Activated CD8-positive, alpha-beta T cell treated with anti-CD3 and anti-CD28 coated beads for 36 hours (primary cell): Measurements from ENCODE around the gene TRPC5OS. TPM values are rescaled to one million over a fixed set of nuclear protein-coding genes. Genes with fewer than 3 reads are reported as not detected.

Source experiments
- ATAC-seq: fragments of 200-7000 bp; cut with Tn5 transposase; one replicate; pipeline ENCODE4 v1.10.0; 2021; ENCODE audit warnings: mild to moderate bottlenecking, moderate library complexity
- CTCF ChIA-PET: fragments of 350-600 bp; sonication (Branson Sonifier 250); formaldehyde crosslinking; loops from one replicate; lab custom pipeline; 2021; ENCODE audit warnings: antibody characterized with exemption; lab: Charles Lee
- POLR2A ChIA-PET: fragments of 350-600 bp; sonication (Branson Sonifier 250); formaldehyde crosslinking; loops from one replicate; lab custom pipeline; 2021; ENCODE audit warnings: antibody characterized with exemption; lab: Charles Lee
- DNase-seq: peaks from one replicate; pipeline ENCODE4 v3.0.0-alpha.2; 2020
- H3K27ac Mint-ChIP-seq: one replicate; pipeline ENCODE4 v1.8.0; 2021; ENCODE audit warnings: mild to moderate bottlenecking, mixed read lengths
- H3K27me3 Mint-ChIP-seq: one replicate; pipeline ENCODE4 v1.8.0; 2021; ENCODE audit warnings: mixed read lengths
- H3K36me3 Mint-ChIP-seq: one replicate; pipeline ENCODE4 v1.8.0; 2021; ENCODE audit warnings: low read depth, mixed read lengths
- H3K4me1 Mint-ChIP-seq: one replicate; pipeline ENCODE4 v1.8.0; 2021; ENCODE audit warnings: low read depth, mixed read lengths
- H3K4me3 Mint-ChIP-seq: one replicate; pipeline ENCODE4 v1.8.0; 2021; ENCODE audit warnings: mild to moderate bottlenecking, moderate library complexity, mixed read lengths
- H3K9me3 Mint-ChIP-seq: one replicate; pipeline ENCODE4 v1.8.0; 2021; ENCODE audit warnings: mixed read lengths
- intact Hi-C: fragments of 100-400 bp; cut with micrococcal nuclease; formaldehyde crosslinking; loops from one replicate; pipeline ENCODE4 v1.10.0; 2022
- total RNA-seq, 2 experiments: library from RNA; stranded (reverse); gene quantifications; one replicate each; pipeline ENCODE4 v1.2.3, GENCODE V29; 2021
- TF ChIP-seq, protein P1 (sequence below): fragments of 200-600 bp; IDR thresholded peaks from one replicate; pipeline ENCODE4 v1.8.0; 2022; ENCODE audit warnings: antibody characterized with exemption, mild to moderate bottlenecking

TRPC5OS gene
- total RNA-seq, 2 experiments from 2014 or later, result not detected

DNA sequence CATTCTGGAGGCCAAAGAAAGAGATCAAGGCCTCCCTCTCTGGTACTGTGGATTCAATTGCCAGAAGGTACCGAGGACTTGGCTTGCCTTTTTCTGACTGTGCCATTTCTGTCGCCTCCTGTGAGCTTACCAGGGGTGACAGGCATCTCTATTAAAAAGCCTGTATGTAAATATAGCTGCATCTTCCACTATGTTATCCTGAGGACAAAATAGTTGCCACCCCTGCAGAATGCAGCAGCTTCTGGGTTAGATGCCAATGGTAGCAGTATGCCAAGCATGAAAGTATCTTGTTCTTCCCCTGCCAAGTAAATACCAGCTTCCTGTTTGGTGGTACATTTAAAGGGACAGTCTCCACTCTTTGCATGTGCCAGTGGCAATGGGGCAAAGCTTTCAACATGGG lies 10.7 kb downstream of the TRPC5OS start:
- H3K9me3 Mint-ChIP-seq, result no peaks in the 10 kb centered on the region
- CTCF ChIA-PET, result no interaction called here

DNA sequence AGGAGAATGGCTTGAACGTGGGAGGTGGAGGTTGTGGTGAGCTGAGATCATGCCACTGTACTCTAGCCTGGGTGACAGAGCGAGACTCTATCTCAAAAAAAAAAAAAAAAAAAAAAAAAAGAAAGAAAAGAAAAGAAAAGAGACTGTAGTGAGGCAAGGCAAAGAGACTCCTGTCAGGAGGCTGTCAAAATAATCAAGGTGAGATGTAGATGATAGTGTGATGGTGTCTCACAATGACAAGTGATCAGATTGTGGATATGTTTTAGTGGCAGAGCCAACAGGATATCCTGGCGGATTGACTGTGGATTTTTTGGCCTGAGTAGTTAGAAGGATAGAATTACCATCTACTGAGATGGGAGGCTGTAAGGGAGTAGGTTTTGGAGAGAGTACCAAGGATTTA lies 12.6 kb downstream of the TRPC5OS start:
- TF ChIP-seq, protein P1, sequence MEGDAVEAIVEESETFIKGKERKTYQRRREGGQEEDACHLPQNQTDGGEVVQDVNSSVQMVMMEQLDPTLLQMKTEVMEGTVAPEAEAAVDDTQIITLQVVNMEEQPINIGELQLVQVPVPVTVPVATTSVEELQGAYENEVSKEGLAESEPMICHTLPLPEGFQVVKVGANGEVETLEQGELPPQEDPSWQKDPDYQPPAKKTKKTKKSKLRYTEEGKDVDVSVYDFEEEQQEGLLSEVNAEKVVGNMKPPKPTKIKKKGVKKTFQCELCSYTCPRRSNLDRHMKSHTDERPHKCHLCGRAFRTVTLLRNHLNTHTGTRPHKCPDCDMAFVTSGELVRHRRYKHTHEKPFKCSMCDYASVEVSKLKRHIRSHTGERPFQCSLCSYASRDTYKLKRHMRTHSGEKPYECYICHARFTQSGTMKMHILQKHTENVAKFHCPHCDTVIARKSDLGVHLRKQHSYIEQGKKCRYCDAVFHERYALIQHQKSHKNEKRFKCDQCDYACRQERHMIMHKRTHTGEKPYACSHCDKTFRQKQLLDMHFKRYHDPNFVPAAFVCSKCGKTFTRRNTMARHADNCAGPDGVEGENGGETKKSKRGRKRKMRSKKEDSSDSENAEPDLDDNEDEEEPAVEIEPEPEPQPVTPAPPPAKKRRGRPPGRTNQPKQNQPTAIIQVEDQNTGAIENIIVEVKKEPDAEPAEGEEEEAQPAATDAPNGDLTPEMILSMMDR, result no peak
- H3K4me1 Mint-ChIP-seq, result no peaks in the 10 kb centered on the region
- intact Hi-C loops, result no loop called here
- ATAC-seq, result no peak
- no peak overlapping the region for H3K4me3 Mint-ChIP-seq
- no peaks in the 10 kb centered on the region for H3K36me3 Mint-ChIP-seq
- ChIA-PET POLR2A (no interaction called here), CTCF (no interaction called here)
- H3K27ac Mint-ChIP-seq, result no peak overlapping the region
- H3K9me3 Mint-ChIP-seq, result no peaks in the 10 kb centered on the region
- H3K27me3 Mint-ChIP-seq, result no peaks in the 10 kb centered on the region
- no peak for DNase-seq

More for the DNA sequence above, 10.7 kb downstream of the TRPC5OS start:
- no peaks in the 10 kb centered on the region for H3K27me3 Mint-ChIP-seq
- intact Hi-C loops, result no loop called here
- no peak for ATAC-seq
- no peak for DNase-seq
- H3K36me3 Mint-ChIP-seq, result no peaks in the 10 kb centered on the region
- POLR2A ChIA-PET, result no interaction called here
- no peak overlapping the region for H3K27ac Mint-ChIP-seq
- TF ChIP-seq, protein P1, result no peak
- no peaks in the 10 kb centered on the region for H3K4me1 Mint-ChIP-seq
- no peak overlapping the region for H3K4me3 Mint-ChIP-seq

DNA sequence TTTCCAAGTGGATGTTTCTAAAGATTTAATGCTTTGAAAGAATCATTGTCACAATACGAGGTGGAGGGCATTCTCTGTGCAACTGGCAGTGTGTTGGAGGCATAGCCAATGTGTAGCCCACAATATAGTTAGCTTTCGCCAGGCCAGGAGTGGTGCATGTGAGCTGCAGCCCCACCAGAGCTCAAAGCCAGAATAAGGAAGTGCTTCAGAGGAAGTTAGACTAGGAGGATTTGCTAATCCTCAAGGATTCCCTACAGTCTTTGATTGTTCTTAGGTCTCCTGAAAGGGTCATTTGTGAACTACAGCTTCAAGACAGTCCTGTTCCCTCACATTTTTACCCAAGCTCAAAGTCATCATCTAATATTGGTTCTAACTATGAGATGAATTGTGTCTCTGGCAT lies 16.4 kb downstream of the TRPC5OS start:
- no peak overlapping the region for H3K4me3 Mint-ChIP-seq
- H3K27ac Mint-ChIP-seq, result no peak overlapping the region
- H3K9me3 Mint-ChIP-seq, result no peaks in the 10 kb centered on the region
- ATAC-seq, result no peak
- TF ChIP-seq, protein P1, result no peak
- intact Hi-C loops, result no loop called here
- POLR2A ChIA-PET, result no interaction called here
- no peaks in the 10 kb centered on the region for H3K27me3 Mint-ChIP-seq
- CTCF ChIA-PET, result no interaction called here
- no peaks in the 10 kb centered on the region for H3K36me3 Mint-ChIP-seq
- no peaks in the 10 kb centered on the region for H3K4me1 Mint-ChIP-seq
- DNase-seq, result no peak

DNA sequence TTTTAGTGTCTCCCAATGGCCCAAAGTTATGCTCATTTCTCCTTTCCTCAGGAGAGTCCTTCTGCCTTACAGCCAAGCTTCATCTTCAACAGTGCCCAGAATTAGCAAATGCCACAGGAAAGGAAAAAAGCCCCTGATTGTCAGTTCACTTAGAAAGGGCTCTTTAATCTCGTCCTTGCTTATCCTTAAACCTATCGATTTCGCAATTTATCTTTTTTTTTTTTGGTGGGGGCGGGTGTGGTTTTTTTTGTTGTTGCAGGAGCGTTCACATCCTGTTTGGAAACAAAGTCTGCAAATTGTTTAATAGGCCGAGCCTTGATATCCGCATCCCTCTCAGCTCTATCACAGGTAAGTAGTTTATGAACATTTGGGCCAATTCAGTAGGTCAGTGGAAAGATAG lies 20.2 kb downstream of the TRPC5OS start:
- POLR2A ChIA-PET, result no interaction called here

DNA sequence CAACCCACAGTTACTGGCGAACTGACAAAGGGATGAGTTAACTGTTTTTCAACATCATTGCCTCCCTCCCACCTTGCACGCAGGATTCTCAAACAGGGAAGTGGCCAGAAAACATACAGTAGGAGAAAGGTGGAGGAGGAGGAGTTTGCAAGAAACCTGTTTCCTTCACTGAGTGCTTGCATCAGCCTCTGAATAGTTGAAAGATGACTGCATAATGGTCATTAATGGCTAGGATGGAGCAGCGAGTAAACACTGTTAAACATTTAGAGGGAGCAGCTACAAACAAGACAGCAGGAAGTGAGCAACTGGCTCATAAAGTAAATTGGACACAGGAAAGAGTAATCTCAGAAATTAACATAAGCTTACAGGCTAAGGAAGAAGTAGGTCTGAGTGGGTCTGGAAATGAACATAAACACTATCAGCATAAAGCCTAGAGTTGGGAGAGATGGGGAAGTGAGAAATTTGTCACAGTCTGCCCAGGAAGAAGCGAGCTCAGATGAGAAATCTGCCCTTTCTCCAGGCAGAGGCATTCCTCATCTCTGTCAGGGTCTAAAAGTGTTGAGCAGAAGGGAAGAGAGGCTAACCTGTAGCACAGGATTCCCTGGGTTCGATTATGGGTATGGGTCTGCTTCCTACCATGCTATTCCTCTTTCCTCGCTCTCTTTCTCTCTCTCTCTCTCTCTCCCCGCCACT lies 38.6 kb downstream of the TRPC5OS start:
- intact Hi-C loops, result no loop called here
- Mint-ChIP-seq H3K27ac (no peak overlapping the region), H3K9me3 (no peaks in the 10 kb centered on the region), H3K27me3 (no peaks in the 10 kb centered on the region), H3K4me3 (no peak overlapping the region), H3K36me3 (no peaks in the 10 kb centered on the region), H3K4me1 (no peaks in the 10 kb centered on the region)
- ChIA-PET POLR2A (no interaction called here), CTCF (no interaction called here)
- TF ChIP-seq, protein P1, result no peak
- DNase-seq (no peak), ATAC-seq (no peak)

More for the DNA sequence above, 20.2 kb downstream of the TRPC5OS start:
- peaks cover 2% of the 10 kb centered on the region for H3K27me3 Mint-ChIP-seq
- intact Hi-C loops, result no loop called here
- CTCF ChIA-PET, result no interaction called here
- no peak overlapping the region for H3K27ac Mint-ChIP-seq
- ATAC-seq, result no peak
- TF ChIP-seq, protein P1, result no peak
- no peak overlapping the region for H3K4me3 Mint-ChIP-seq
- H3K4me1 Mint-ChIP-seq, result no peaks in the 10 kb centered on the region
- H3K36me3 Mint-ChIP-seq, result no peaks in the 10 kb centered on the region
- H3K9me3 Mint-ChIP-seq, result no peaks in the 10 kb centered on the region
- DNase-seq, result no peak
